ENCODE data around the gene C14orf180. TPM values are rescaled to one million over a fixed set of nuclear protein-coding genes. Genes with fewer than 3 reads are reported as not detected.

The C14orf180 gene
- total and polyA plus RNA-seq, 2 donors (not counting 1 experiment from before 2014, with no cell fraction given): not detected

- no peak for TF ChIP-seq EZH2 (IDR thresholded peaks at IDR 0.05; ENCODE audit: low read length, missing control alignments)
- TF ChIP-seq CTCF (conservative IDR thresholded peaks at IDR 0.05 in 1 of 2, IDR thresholded peaks at IDR 0.05 in 1 of 2; ENCODE audit: low read depth in 1 of 2, low read length in 2 of 2): no peak
- Histone ChIP-seq H4K20me1 (ENCODE audit: control insufficient read depth, extremely low read depth, insufficient read depth, low read length) (no peaks in the 10 kb centered on the region), H3K9ac (ENCODE audit: insufficient read depth, low read length) (no peak overlapping the region), H2AFZ (ENCODE audit: low read length) (no peak overlapping the region), H3K36me3 (ENCODE audit: control insufficient read depth, insufficient read depth, low read length) (no peaks in the 10 kb centered on the region), H3K27me3 (ENCODE audit: control insufficient read depth, insufficient read depth, low read length) (no peaks in the 10 kb centered on the region), H3K4me2 (ENCODE audit: extremely low read depth, insufficient read depth, low read length) (no peak overlapping the region), H3K9me3 (ENCODE audit: control insufficient read depth, insufficient read depth, low read depth, low read length) (no peaks in the 10 kb centered on the region), H3K4me3 (replicated peaks in 1 of 4; ENCODE audit: control extremely low read depth in 1 of 4, insufficient read depth in 1 of 4, low read depth in 3 of 4, low read length in 4 of 4) (no peak overlapping the region), H3K4me1 (ENCODE audit: control insufficient read depth, extremely low read depth, insufficient read depth, low read length) (no peaks in the 10 kb centered on the region), H3K79me2 (ENCODE audit: control insufficient read depth, insufficient read depth, low read length) (no peaks in the 10 kb centered on the region), H3K27ac (ENCODE audit: insufficient read depth, low read length) (no peak overlapping the region)
- DNase-seq (ENCODE audit: low read depth in 2 of 2): no peak
Observed at GRCh38 chr14:104537613-104537988, 42.0 kb upstream of the C14orf180 start.

- Histone ChIP-seq H3K27me3 (ENCODE audit: control insufficient read depth, insufficient read depth, low read length) (no peaks in the 10 kb centered on the region), H3K4me3 (replicated peaks in 1 of 4; ENCODE audit: control extremely low read depth in 1 of 4, insufficient read depth in 1 of 4, low read depth in 3 of 4, low read length in 4 of 4) (no peak overlapping the region), H3K27ac (ENCODE audit: insufficient read depth, low read length) (no peak overlapping the region), H4K20me1 (ENCODE audit: control insufficient read depth, extremely low read depth, insufficient read depth, low read length) (no peaks in the 10 kb centered on the region), H2AFZ (ENCODE audit: low read length) (no peak overlapping the region), H3K4me2 (ENCODE audit: extremely low read depth, insufficient read depth, low read length) (no peak overlapping the region), H3K4me1 (ENCODE audit: control insufficient read depth, extremely low read depth, insufficient read depth, low read length) (no peaks in the 10 kb centered on the region), H3K79me2 (ENCODE audit: control insufficient read depth, insufficient read depth, low read length) (no peaks in the 10 kb centered on the region), H3K9ac (ENCODE audit: insufficient read depth, low read length) (no peak overlapping the region), H3K36me3 (ENCODE audit: control insufficient read depth, insufficient read depth, low read length) (no peaks in the 10 kb centered on the region), H3K9me3 (ENCODE audit: control insufficient read depth, insufficient read depth, low read depth, low read length) (no peaks in the 10 kb centered on the region)
- DNase-seq (ENCODE audit: low read depth in 2 of 2): no peak
- TF ChIP-seq CTCF (conservative IDR thresholded peaks at IDR 0.05 in 1 of 2, IDR thresholded peaks at IDR 0.05 in 1 of 2; ENCODE audit: low read depth in 1 of 2, low read length in 2 of 2): no peak
- TF ChIP-seq EZH2 (IDR thresholded peaks at IDR 0.05; ENCODE audit: low read length, missing control alignments): no peak
Observed at GRCh38 chr14:104541905-104542465, 37.6 kb upstream of the C14orf180 start.

- no peak overlapping the region for H2AFZ ChIP-seq (ENCODE audit: low read length)
- H3K4me3 ChIP-seq (replicated peaks in 1 of 4; ENCODE audit: control extremely low read depth in 1 of 4, insufficient read depth in 1 of 4, low read depth in 3 of 4, low read length in 4 of 4): no peak overlapping the region
- DNase-seq (ENCODE audit: low read depth in 2 of 2): no peak
- H3K79me2 ChIP-seq (ENCODE audit: control insufficient read depth, insufficient read depth, low read length): no peaks in the 10 kb centered on the region
- H4K20me1 ChIP-seq (ENCODE audit: control insufficient read depth, extremely low read depth, insufficient read depth, low read length): no peaks in the 10 kb centered on the region
- H3K9ac ChIP-seq (ENCODE audit: insufficient read depth, low read length): no peak overlapping the region
- no peak overlapping the region for H3K27ac ChIP-seq (ENCODE audit: insufficient read depth, low read length)
- H3K9me3 ChIP-seq (ENCODE audit: control insufficient read depth, insufficient read depth, low read depth, low read length): no peaks in the 10 kb centered on the region
- no peaks in the 10 kb centered on the region for H3K4me1 ChIP-seq (ENCODE audit: control insufficient read depth, extremely low read depth, insufficient read depth, low read length)
- no peaks in the 10 kb centered on the region for H3K27me3 ChIP-seq (ENCODE audit: control insufficient read depth, insufficient read depth, low read length)
- H3K4me2 ChIP-seq (ENCODE audit: extremely low read depth, insufficient read depth, low read length): no peak overlapping the region
- no peaks in the 10 kb centered on the region for H3K36me3 ChIP-seq (ENCODE audit: control insufficient read depth, insufficient read depth, low read length)
- TF ChIP-seq CTCF (conservative IDR thresholded peaks at IDR 0.05 in 1 of 2, IDR thresholded peaks at IDR 0.05 in 1 of 2; ENCODE audit: low read depth in 1 of 2, low read length in 2 of 2): no peak
- TF ChIP-seq EZH2 (IDR thresholded peaks at IDR 0.05; ENCODE audit: low read length, missing control alignments): no peak
Observed at GRCh38 chr14:104542871-104543830, 36.4 kb upstream of the C14orf180 start.
